Activated CD8-positive, alpha-beta memory T cell treated with anti-CD3 and anti-CD28 coated beads, Interleukin-2, amount 50 U/mL, for 4 hours (primary cell): Measurements from ENCODE around the gene TBCK.
A peak's percentile ranks its signal among the peaks of the same experiment; 100 is the strongest.
"Not testable (repeated sequence)": the region's sequence is repeated elsewhere in the genome, so short reads cannot be mapped to it uniquely, and the experiment has no call there.

ENCODE experiments used
- DNase-seq: peaks from one replicate; pipeline ENCODE4 v3.0.0-alpha.2; 2020

Gene TBCK

GRCh38 chr4:106321168-106321567 lies 5.2 kb upstream of the TBCK start:
- not testable (repeated sequence) for DNase-seq

- DNase-seq = no peak
Measured at GRCh38 chr4:106320235-106320634, 4.2 kb upstream of the TBCK start.

GRCh38 chr4:106318511-106318910 lies 2.5 kb upstream of the TBCK start:
- DNase-seq = no peak

- DNase-seq = no peak
Measured at GRCh38 chr4:106317815-106318214, 1.8 kb upstream of the TBCK start.

DNA sequence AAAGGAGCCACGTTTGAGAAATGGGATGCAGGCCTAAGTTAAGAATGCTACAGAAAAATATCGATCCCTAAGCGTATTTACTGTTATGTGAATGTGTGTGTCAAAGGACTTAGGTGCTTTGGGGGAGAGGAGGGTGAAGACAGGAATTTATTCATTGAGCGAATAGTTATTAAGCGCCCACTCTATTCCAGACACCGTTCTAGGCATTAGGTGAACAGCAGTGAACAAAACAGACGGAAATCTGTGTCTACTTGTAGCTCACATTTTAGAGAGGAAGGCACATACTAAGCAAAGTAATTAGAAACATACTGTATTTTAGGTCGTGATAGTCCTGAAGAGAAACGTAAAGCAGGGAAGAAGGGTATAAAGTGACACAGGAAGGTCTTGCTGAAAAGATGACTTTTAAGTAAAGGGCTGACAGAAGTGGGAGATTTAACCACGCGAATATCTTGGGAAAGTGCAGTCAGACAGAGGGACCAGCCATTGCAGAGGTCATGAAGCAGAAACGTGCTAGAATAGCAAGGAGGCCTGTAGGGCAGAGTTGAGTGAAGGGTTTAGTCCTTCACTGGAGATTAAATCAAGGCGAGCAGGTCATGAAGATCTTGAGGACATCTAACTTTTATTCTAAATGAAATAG lies 882 bp upstream of the TBCK start:
- DNase-seq = no peak

- peak; percentile 40 for DNase-seq
Measured at GRCh38 chr4:106315476-106315967, 487 bp downstream of the TBCK start.

DNA sequence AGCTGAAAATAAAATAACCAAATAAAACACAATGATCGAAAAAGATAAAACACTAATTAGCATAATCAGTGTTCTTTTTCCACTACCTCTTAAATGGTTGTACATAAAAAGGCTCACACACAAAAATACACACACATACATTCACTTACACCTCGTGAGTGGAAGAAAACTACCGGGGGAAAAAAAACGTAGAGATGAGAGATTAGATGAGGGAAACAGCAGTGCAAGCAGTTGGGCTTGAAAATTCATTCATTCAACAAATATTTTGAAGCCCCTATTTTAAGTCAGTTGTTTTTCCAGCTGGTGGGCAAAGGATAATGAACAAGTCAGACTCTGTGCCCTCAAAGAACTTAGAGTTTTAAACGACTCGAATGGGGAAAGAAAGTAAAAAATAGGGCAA lies 1.0 kb downstream of the TBCK start:
- no peak for DNase-seq

DNA sequence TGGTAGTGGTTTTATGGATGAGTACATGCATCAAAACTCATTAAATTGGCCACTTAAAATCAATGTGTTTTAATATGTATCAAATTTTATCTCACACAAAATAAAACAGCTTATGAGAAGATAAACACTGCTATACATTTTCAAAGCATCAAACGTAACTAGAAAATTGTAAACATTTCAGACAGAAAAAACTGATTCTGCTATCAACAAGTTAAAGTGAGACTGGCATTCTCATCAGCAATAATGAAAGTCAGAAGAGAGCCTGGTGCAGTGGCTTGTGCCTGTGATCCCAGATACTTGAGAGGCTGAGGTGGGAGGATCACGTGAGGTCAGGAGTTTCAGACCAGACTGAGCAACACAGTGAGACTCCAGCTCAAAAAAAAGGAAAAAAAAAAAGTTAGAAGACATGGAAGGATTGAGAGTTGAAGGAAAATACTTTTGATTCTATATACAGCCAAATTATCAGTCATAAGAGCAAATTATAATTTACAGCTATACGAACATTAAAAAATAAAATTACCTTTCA lies 2.9 kb downstream of the TBCK start:
- no peak for DNase-seq

GRCh38 chr4:106312377-106312776 lies 3.6 kb downstream of the TBCK start:
- DNase-seq = no peak

DNA sequence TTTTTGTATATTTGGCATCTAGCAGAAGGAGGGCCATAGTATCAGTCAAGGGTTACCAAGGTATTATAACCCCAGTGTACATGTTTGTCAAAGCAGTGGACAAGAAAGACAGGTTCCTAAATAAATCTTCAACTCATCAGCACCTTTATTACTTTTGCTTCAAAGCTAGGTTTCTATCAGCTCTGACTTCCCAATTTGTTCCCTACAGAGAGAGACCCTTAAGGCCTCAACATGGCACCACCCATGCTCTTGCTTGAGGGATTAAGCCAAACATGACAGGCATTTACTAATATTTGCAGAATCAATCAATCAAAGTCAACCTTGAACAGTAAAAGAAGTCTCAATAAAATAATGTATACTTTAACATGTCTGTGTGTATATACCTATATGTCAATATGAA lies 9.4 kb downstream of the TBCK start:
- DNase-seq = no peak

DNA sequence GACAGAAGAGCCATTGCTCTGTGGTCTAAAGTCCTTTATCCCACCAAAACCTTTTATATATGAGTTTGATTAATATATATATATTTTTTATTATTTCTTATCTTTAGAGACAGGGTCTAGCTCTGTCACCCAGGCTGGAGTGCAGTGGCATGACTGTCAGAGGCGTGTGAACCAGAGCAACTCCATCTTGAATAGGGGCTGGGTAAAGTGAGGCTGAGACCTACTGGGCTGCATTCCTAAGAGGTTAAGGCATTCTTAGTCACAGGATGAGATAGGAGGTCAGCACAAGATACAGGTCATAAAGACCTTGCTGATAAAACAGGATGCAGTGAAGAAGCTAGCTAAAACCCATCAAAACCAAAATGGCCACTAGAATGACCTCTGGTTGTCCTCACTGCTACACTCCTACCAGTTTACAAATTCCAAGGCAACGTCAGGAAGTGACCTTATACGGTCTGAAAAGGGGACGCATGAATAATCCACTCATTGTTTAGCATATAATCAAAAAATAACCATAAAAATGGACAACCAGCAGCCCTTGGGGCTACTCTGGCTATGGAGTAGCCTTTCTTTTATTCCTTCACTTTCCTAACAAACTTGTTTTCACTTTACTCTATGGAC lies 10.5 kb downstream of the TBCK start:
- DNase-seq = no peak

- DNase-seq = no peak
Measured at GRCh38 chr4:106304632-106305031, 11.4 kb downstream of the TBCK start.

DNA sequence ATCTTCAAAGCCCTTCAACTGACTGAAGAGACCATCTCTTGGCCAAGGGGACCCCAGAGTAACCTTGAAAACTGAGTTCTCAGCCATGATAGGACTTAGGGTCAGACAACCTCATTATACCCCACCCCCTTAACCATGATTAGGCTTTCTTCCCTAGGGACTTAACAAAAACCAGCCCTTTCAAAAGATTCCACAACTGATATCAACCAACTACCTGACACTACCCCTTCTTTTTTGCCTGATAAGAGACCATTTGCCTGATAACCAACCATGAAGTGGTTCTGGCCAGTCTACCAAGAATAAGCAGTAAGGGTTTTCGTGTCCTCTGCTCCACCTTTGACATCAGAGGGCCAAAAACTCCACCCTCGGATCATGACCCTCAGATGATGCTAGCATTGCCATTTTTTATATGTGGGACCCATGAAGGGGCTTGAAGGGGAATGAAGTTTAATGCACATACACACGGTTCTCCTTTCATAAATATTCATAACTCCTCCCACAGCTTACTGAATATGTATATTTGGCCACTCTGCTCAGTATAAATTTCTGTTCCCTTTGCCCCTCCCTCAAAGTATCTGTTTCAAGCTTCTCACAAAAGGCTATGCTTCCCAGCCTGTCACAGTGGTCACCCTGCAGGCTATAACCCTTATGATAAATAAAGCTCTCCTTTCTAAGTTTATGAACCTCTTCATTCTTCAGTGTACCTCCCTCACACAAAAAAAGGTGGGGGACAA lies 12.3 kb downstream of the TBCK start:
- no peak for DNase-seq

DNA sequence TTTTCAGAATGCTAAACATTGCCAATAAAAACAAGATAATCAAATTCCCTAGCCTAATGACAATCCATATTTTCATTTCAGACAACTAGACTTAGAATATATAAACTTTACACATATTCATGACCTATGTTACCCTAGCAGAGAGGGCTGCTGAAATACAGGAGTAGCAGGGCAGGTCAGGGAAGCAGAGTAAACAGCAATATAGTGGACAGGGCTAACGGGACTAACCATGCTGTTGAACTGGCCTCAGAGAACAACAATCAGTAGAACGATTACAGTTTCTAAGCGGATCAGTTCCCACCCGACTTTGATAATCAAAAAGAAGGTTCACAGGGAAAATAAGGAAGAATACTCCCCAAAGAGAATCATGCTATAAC lies 14.0 kb downstream of the TBCK start:
- no peak for DNase-seq

DNA sequence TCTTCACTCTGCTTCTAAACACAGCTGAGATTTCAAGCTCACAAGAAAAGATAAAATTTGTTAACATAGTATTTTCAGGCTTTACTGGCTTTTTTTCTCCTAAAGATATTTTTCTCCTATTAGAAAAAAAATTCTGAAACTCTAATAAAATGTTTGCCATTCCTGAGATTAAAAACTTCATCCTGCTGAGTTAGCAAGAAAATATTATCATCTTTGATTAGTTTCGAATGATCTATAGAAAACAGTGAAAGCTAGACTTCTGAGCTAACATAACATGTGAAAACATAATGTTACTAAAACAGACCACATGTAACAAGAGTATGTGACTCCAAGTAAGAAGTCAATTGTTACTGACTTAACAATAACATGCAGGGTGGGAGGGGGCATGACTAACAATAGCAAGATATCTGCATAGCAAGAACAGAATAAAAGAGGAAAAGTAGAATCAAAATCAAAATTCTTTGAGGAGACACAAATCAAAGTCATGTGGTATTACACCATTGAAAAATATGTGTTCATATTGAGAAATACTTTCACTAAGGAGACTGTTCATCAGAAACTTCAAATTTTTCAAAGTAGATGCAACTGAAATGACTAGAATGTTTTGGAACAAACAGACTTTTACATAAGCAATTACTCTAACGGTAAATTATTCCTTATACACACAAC lies 14.5 kb downstream of the TBCK start:
- DNase-seq = no peak

DNA sequence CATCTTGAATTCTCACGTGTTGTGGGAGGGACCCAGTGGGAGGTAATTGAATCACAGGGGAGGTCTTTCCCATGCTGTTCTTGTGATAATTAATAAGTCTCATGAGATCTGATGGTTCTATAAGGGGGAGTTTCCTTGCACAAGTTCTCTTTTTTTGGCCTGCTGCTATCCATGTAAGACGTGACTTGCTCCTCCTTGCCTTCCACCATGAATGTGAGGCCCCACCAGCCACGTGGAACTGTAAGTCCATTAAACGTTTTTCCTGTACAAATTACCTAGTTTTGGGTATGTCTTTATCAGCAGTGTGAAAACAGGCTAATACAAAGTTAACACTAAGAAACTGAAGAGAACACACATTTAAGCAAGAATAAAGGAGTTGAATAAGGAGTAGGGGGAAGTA lies 16.0 kb downstream of the TBCK start:
- no peak for DNase-seq

GRCh38 chr4:106297245-106298035 lies 18.6 kb downstream of the TBCK start:
- no peak for DNase-seq

- no peak for DNase-seq
Measured at GRCh38 chr4:106294062-106294461, 21.9 kb downstream of the TBCK start.

- no peak for DNase-seq
Measured at GRCh38 chr4:106291678-106292077, 24.3 kb downstream of the TBCK start.

GRCh38 chr4:106289737-106290136 lies 26.3 kb downstream of the TBCK start:
- DNase-seq = no peak

DNA sequence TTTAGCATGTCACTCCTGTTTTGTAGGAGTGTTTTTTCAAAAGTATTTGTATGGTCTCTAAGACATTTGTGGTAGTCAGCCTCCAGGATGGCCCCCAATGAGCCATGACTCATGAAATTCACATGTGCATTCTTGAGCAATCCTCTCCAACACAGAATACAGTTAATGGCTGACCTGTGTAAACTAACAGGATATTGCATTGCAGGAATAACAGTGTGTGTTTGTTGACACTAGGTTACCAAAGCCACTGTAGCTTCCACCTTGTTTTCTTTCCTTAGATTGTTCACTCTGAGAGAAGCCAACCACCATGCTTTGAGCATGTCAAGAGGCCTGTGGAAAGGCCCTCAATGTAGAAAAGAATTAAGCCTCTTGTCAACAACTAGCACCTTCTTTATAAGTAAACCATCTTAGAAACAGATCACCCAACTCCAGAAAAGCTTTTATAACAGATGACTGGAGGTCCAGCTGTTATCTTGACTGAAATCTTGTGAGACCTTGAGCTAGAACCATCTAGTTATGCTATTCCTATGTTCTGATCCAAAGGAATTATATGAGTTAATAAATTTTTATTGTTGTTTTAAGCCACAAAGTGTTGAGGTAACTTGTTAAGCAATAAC lies 28.5 kb downstream of the TBCK start:
- DNase-seq = no peak

DNA sequence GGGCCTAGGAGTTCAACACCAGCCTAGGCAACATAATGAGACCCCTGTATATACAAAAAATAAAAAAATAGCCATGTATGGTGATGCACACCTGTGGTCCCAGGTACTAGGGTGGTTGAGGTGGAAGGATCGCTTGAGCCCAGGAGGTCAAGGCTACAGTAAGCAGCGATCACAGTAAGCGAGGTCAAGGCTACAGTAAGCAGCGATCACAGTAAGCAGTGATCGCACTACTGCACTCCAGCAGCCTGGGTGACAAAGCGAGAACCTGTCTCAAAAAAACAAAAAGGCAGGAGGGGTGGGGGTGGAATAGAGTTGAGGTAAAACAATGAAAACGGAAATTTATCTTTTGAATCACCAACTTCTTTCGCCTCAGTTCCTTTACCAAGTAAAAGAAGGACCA lies 29.4 kb downstream of the TBCK start:
- no peak for DNase-seq
